NCI-H146 treated with DMSO at 0.1 percent for 48 hours (cell line): ENCODE data around the gene SLC24A3.
A peak's percentile ranks its signal among the peaks of the same experiment; 100 is the strongest.
"Not testable (repeated sequence)": the region's sequence is repeated elsewhere in the genome, so short reads cannot be mapped to it uniquely, and the experiment has no call there.

Source experiments
- DNase-seq: peaks from one replicate; lab custom pipeline; 2025; ENCODE audit not compliant: unreplicated experiment; lab: John Stamatoyannopoulos, UW

The SLC24A3 gene

DNA sequence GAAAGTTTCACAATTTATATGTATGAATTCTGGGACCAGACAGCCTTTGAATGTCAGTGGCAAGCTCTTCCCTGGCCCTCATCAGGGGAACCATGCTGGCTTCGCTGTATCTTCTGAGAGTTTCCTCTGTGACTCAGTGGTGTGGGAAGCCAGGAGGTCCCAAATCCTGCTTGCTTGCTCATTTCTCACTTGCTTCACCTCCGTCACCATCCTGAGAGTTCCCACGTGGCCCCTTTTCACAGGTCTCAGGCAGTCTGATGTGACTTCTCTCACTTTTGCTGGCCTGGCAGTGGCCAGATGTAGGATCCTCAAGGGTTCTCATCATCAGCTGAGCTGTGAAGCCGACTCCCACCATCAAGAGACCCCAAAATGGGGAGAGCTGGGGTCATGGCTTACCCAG, 517.2 kb downstream of the SLC24A3 start:
- DNase-seq: no peak

DNA sequence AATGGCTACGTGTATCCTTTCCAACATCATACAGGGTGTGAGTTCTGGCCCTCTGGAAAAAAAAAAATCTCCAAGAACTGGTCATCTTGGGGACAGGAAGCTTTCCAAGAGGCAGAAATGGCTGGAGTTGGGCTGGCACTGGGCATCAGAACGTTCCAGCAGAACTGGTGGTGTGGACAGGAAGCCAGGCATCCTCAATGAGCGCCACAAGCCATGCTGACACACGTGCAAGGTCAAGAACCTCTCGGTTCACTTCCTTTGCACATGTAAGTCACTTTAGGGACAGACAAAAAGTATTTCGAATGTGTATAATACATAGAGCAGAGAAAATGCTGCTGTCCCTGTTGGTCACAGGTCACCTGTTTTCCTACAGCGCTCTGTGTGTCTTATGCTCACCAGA, 518.3 kb downstream of the SLC24A3 start:
- DNase-seq: no peak

- DNase-seq: no peak
Observed at GRCh38 chr20:19734811-19735210, 522.4 kb downstream of the SLC24A3 start.

DNA sequence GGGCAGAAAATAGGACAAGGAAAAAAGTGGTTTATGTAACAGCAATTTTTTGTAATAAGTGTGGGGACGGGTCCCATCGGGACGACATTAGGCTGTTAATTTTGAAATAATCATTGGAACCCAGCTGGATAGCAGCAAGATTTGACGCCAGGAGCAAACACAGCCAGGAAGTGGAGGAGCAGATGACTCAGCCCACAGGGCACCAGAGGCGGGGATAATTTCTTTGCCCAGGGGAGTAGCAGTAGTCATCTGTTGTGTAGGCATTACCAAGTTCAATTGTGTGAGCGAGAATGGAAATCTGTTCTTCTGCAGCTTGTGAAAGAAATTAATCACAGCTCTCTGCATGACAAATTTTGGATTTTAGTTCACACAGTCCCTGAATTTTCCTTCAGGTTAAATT, 523.0 kb downstream of the SLC24A3 start:
- peak; percentile 42 for DNase-seq

DNA sequence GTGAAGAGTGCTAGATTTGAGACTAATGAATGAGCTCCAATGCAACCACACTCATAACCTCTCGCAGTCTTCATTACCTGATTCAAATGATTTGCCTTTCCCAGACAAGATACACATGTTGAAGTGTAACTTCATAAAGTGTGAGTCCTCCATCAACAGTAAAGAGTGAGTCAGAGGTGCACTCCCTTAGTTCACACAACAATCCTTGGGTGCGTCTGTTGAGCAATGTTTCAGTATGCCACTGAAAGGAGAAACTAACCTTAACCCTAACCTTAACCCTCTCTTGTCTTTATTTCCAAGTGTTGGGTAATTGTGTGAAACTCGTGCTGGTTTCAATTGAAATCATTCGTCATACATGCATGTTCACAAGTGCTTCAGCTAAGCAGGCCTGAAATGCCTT, 524.6 kb downstream of the SLC24A3 start:
- DNase-seq: no peak

DNA sequence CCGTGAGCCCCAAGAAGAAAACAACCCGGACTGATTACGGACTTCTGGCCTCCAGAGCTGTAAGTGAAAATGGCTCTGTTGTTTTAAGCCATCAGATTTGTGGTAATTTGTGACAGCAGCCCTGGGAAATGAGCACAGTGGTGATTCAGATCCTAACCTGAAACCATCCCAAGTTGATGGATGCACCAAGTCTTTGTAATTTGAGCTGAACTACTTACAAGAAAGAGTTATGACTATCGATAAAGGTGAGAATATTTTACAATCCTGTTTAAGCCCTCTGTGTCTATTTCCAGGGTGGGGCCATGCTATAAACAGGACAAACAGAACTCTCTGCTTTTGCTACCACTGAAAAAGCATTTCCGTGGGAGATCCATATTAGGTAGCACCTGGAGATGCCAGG, 526.5 kb downstream of the SLC24A3 start:
- DNase-seq: no peak

- DNase-seq: no peak
Observed at GRCh38 chr20:19739351-19739750, 526.9 kb downstream of the SLC24A3 start.

DNA sequence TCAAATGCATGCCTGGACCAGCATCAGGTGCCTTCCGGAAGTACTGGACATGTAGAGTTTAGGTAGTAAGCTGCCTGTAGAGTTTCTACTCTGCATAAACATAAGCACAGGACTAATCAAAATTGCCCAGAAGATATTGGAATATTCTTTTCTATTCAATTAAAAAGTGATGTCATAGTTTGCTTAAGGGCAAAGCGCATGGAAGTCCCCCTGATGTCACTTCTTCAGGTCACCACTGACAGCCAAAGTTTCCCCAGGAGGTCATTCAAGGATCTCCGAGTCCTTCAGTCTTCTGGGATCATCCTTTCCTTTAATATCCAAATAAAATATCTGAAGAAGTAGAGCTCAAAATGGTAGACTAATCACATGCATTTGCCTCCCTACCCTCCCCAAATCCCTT, 528.1 kb downstream of the SLC24A3 start:
- DNase-seq: no peak

- DNase-seq: no peak
Observed at GRCh38 chr20:19741924-19742323, 529.5 kb downstream of the SLC24A3 start.

GRCh38 chr20:19742974-19743639, 530.7 kb downstream of the SLC24A3 start:
- no peak for DNase-seq

DNA sequence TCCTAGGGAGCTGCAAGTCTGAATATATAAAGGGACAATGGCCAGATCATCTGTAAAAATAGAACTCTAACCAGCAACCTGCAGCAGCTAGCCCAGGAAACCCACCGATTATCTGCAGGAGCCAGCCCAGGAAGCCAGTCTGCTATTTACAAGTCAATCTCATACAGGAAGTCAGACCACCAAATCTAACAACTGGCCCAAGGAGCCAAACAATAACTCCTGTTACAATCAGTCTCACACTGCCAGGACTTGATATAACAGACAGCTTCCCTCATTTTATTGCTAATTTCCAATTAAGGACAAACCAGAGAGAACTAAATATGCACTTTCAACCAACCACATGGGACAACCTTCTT, 531.2 kb downstream of the SLC24A3 start:
- DNase-seq: no peak

- DNase-seq: no peak
Observed at GRCh38 chr20:19745106-19745505, 532.7 kb downstream of the SLC24A3 start.

- no peak for DNase-seq
Observed at GRCh38 chr20:19745584-19745983, 533.1 kb downstream of the SLC24A3 start.

DNA sequence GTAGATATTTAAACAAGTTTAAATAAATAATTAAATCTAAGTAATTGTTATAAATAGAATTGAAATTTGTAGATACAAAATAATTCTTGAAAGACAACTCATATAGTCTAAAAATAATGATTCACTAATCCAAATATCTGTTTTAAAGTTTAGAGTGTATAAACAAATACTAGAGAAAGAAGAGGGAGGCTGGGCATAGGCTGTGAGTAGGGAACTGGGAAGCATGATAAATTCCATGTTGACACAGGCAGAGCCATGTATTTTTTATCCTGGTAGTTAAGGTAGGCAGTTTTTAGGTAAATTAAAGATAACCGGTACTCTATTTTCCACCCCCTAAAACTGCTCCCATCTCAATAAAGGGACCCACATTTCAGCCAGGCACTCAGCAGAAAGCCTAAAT, 534.0 kb downstream of the SLC24A3 start:
- no peak for DNase-seq

DNA sequence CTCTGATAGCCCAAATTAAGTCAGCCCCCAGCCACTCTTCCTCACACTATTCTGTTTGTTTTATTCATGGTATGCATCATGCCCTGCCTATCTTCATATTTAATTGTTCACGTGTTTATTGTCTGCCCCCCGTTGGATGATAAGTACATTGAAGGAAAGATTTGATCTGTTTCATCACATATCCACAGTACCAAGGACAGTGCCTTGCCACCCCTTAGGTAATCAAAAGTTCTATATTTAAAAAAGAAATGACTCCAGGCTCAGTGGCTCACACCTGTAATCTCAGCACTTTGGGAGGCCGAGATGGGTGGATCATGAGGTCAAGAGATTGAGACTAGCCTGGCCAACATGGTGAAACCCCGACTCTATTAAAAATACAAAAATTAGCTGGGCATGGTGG, 535.5 kb downstream of the SLC24A3 start:
- no peak for DNase-seq

- DNase-seq: no peak
Observed at GRCh38 chr20:19748681-19749080, 536.2 kb downstream of the SLC24A3 start.

DNA sequence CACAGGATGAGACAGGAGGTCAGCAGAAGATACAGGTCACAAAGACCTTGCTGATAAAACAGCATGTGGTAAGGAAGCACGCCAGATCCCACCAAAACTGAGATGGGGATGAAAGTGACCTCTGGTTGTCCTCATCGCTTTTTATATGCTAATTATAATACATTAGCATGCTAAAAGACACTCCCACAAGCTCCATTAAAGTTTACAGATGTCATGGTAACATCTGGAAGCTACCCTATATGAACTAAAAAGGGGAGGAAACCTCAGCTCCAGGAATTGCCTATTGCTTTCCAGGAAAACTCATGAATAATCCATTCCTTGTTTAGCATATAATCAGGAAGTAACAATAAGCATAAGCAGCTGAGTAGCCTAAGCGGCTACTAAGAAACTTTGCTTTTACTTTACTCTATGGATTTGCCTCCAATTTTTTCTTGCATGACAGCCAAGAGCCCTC, 537.2 kb downstream of the SLC24A3 start:
- no peak for DNase-seq

- DNase-seq: no peak
Observed at GRCh38 chr20:19750101-19750606, 537.7 kb downstream of the SLC24A3 start.

DNA sequence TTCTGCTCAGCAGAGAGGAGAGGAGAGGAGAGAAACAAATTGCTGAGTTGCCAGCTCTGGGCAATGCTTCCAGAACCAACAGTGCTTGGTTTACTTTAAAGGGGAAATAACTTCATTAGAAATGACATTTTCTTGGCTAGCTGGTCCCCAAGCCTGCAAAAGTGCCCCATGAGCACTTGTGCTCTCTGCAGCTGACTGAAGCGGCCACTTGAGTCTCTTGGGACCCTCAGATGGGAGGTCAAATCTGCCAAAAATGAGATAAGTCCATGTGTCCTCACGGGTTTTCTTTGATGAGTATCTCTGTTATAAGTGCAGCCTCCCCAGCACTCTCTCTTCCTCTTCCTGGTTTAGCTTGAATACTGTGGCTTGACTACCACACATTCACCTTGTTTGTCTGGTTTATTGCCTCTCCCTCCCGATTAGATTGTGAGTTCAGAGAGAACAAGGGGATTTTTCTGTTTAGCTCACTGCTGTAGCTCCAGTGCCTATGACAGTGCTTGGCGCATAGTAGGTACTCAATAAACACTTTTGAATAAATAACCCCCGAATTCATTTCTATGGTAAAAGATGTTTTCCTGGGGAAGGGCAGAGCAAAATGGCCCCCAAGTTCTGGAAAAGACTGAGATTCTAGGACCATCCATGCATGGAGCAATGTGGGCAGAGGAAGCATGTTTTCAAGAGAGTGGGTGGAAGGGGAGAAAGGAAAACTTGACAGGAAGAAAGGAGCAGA, 538.6 kb downstream of the SLC24A3 start:
- DNase-seq: no peak

DNA sequence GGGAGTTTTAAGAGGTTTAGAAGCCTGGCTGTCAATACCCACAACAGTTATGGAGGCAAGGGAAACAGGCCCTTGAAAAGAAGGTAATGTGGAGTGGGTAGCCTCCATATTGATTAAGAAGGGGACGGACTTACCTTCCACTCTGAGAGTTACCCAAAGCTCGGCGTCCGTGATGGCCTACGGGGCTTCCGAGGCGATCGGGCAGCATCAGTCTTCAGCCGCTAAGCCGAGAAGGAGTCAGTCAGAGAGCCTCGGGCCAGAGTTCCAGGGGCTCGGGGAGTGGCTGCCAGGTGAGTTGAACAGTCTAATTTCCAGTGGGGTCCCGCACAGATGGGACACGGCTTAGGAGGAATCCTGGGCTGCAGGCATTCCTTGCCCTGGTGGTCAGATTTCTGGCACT, 541.8 kb downstream of the SLC24A3 start:
- DNase-seq: not testable (repeated sequence)

GRCh38 chr20:19756761-19757486, 544.5 kb downstream of the SLC24A3 start:
- peak; percentile 73 for DNase-seq
